HEK293 (cell line): ENCODE results near the gene NUFIP2.

Source experiments
- TCF7L2 ChIP-seq: IDR thresholded peaks from 2 replicates; pipeline ENCODE4 v1.6.1; 2011; ENCODE audit warnings: low read depth, mild to moderate bottlenecking, inconsistent platforms, low read length, moderate library complexity, borderline replicate concordance
- ZNF621 ChIP-seq: fragments of 450-650 bp; formaldehyde crosslinking; IDR thresholded peaks from 2 replicates; pipeline ENCODE4 v1.5.1; 2017; ENCODE audit warnings: missing biosample characterization, missing genetic modification characterization

- TF ChIP-seq ZNF621 (tag by site-specific recombination) (no peak), TCF7L2 (no peak)
Observed at GRCh38 chr17:29292992-29293889, 707 bp downstream of the NUFIP2 start.
